Uterus (tissue), 4 donors: Measurements from ENCODE around the gene DIRAS1. TPM values are rescaled to one million over a fixed set of nuclear protein-coding genes. Genes with fewer than 3 reads are reported as not detected.

Experiments
- DNase-seq, 2 donors: peaks; one replicate each; pipeline ENCODE4 v3.0.0-alpha.2; 2019 to 2020
- H3K27ac ChIP-seq, 2 donors: fragments of 200-600 bp; sonication (generic); 1 replicate in 1 of 2; 2 replicates in 1 of 2; pipeline ENCODE4 v1.5.1; 2016 to 2018
- H3K27me3 ChIP-seq, 2 donors: fragments of 200-600 bp; sonication (generic); one replicate each; pipeline ENCODE4 v1.5.1; 2018 to 2019; ENCODE audit warnings: control low read depth in 1 of 2
- H3K36me3 ChIP-seq, 2 donors: fragments of 200-600 bp; sonication (generic); one replicate each; pipeline ENCODE4 v1.5.1; 2019; ENCODE audit warnings: control low read depth in 1 of 2
- H3K4me1 ChIP-seq, 2 donors: fragments of 200-600 bp; sonication (generic); one replicate each; pipeline ENCODE4 v1.5.1; 2018 to 2019; ENCODE audit warnings: control low read depth in 1 of 2
- H3K4me3 ChIP-seq, 2 donors: fragments of 200-600 bp; sonication (generic); 1 replicate in 1 of 2; 2 replicates in 1 of 2; pipeline ENCODE4 v1.5.1; 2018 to 2019; ENCODE audit warnings: mild to moderate bottlenecking in 1 of 2
- H3K9me3 ChIP-seq, 2 donors: fragments of 200-600 bp; sonication (generic); one replicate each; pipeline ENCODE4 v1.5.1; 2019; ENCODE audit warnings: control low read depth in 1 of 2
- POLR2A ChIP-seq, 2 donors: fragments of 450-650 bp; IDR thresholded peaks; one replicate each; pipeline ENCODE4 v1.6.1; 2016; ENCODE audit warnings: antibody characterized with exemption in 2 of 2, mild to moderate bottlenecking in 1 of 2, moderate library complexity in 1 of 2
- intact Hi-C: fragments of 100-400 bp; cut with DNase I; formaldehyde crosslinking; loops from one replicate; pipeline ENCODE4 v1.15.1; 2023; ENCODE audit warnings: low total_unique reads
- total RNA-seq, 4 donors: library from RNA; depleted of rRNA in 3 of 4; stranded (reverse); fragments of >200 nt in 3 of 4; gene quantifications; one replicate each; pipeline versions ENCODE4 v1.1.0 to v1.2.4, GENCODE V29; 2014 to 2023
- TF ChIP-seq, protein P1 (sequence below), 4 experiments: fragments of 200-600 bp in 2 of 4; fragments of 450-650 bp in 2 of 4; sonication (generic) in 2 of 4; IDR thresholded peaks; one replicate each; pipeline ENCODE4 v1.5.1; 2016 to 2019; ENCODE audit warnings: antibody characterized with exemption in 4 of 4, mild to moderate bottlenecking in 2 of 4, moderate library complexity in 1 of 4
- donor health status: DM: yes; HTN: yes; CAD: no.

The DIRAS1 gene
- total RNA-seq, 4 donors from 2014 or later: 1.0 to 34.1 (median 4.9) TPM

DNA sequence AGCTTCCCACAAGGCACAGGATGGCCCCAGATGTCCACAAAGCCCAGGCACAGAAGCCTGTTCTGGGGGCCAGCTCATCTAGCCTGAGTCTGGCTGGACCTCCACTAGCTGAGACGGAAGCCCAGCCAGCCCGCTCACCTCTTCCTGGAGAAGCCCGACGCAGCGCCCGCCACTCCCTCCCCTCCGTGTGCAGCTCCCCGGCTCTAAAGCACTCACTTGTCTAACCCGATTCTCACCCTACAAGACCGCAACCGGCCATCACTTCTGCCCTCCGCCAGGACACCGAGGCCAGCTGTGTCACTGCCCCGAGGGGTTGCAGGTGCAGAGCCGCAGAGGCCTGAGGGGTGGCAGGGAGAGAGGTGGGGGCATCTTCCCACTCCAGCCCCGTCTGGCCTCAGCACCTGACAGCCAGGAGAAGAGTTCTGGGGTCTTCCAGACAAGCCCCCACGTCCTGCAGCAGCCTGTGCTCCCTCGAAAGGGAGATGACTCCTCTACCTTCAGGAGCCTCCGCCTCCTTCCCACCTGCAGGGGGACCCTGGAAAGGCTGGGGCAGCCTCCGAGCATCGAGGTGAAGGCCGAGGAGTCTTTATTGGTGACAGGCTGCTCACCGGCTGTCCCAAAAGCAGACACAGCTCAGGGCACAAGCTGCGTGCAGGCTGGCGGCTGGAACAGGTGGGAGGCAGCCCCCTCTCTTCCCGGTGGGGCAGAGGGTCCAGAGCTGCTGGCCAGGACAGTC lies 5.9 kb upstream of the DIRAS1 start:
- intact Hi-C loops: no loop called here
- H3K4me3 ChIP-seq: no peak overlapping the region
- H3K27me3 ChIP-seq: peaks cover 0 to 8% of the 10 kb centered on the region in 2 donors
- no peaks in the 10 kb centered on the region for H3K9me3 ChIP-seq
- TF ChIP-seq POLR2A (IDR thresholded peaks at IDR 0.05): no peak
- TF ChIP-seq, protein P1, sequence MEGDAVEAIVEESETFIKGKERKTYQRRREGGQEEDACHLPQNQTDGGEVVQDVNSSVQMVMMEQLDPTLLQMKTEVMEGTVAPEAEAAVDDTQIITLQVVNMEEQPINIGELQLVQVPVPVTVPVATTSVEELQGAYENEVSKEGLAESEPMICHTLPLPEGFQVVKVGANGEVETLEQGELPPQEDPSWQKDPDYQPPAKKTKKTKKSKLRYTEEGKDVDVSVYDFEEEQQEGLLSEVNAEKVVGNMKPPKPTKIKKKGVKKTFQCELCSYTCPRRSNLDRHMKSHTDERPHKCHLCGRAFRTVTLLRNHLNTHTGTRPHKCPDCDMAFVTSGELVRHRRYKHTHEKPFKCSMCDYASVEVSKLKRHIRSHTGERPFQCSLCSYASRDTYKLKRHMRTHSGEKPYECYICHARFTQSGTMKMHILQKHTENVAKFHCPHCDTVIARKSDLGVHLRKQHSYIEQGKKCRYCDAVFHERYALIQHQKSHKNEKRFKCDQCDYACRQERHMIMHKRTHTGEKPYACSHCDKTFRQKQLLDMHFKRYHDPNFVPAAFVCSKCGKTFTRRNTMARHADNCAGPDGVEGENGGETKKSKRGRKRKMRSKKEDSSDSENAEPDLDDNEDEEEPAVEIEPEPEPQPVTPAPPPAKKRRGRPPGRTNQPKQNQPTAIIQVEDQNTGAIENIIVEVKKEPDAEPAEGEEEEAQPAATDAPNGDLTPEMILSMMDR (IDR thresholded peaks at IDR 0.05): no peak
- H3K36me3 ChIP-seq: no peaks in the 10 kb centered on the region
- DNase-seq: no peak
- no peak overlapping the region for H3K27ac ChIP-seq
- peaks cover 0 to 17% of the 10 kb centered on the region in 2 donors for H3K4me1 ChIP-seq

DNA sequence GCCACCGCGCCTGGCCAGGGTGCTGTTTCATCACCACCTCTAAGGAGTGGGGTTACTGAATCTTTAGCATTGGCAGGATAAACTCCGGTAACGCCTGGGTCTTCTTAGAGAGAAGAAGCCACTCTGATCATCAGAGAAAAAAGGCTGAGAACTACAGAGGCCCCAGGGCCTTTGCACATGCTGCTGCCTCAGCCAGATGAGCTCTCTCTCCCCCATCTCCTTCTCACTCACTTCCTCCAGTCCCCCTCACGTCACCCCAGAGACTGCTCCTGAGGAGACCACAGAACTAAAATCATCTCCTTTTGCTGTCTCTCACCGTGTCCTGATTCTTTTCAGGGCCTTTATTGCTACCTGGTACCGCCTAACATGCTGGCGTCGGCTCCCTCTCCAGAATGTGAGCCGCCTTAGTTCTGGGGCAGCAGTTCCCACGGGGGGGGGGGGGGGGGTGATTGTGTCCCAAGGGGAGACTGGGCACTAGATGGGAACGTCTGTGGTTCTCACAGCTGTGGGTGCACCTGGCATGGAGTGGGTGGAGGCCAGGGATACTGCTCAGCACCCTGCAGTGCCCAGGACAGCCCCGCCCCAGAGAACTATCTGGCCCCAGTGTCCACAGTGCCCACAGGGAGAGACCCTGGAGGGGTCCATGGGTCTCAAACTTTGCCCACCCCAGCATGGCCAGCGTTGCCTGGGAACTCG lies 5.1 kb upstream of the DIRAS1 start:
- Histone ChIP-seq H3K27me3 (peaks cover 0 to 8% of the 10 kb centered on the region in 2 donors), H3K4me1 (peaks cover 0 to 22% of the 10 kb centered on the region in 2 donors), H3K9me3 (no peaks in the 10 kb centered on the region), H3K27ac (no peak overlapping the region), H3K36me3 (no peaks in the 10 kb centered on the region), H3K4me3 (no peak overlapping the region)
- no peak for DNase-seq
- intact Hi-C loops: no loop called here
- TF ChIP-seq, protein P1 (IDR thresholded peaks at IDR 0.05): no peak
- no peak for TF ChIP-seq POLR2A (IDR thresholded peaks at IDR 0.05)

- no peak overlapping the region for H3K4me3 ChIP-seq
- intact Hi-C loops: no loop called here
- no peak for TF ChIP-seq POLR2A (IDR thresholded peaks at IDR 0.05)
- TF ChIP-seq, protein P1 (IDR thresholded peaks at IDR 0.05): no peak
- H3K36me3 ChIP-seq: no peaks in the 10 kb centered on the region
- no peak for DNase-seq
- H3K4me1 ChIP-seq: peaks cover 0 to 32% of the 10 kb centered on the region in 2 donors
- H3K27ac ChIP-seq: peak overlapping the region in 1 of 2 donors; percentile 88
- peaks cover 0 to 8% of the 10 kb centered on the region in 2 donors for H3K27me3 ChIP-seq
- H3K9me3 ChIP-seq: no peaks in the 10 kb centered on the region
Measured at GRCh38 chr19:2724148-2724557, 3.0 kb upstream of the DIRAS1 start.

DNA sequence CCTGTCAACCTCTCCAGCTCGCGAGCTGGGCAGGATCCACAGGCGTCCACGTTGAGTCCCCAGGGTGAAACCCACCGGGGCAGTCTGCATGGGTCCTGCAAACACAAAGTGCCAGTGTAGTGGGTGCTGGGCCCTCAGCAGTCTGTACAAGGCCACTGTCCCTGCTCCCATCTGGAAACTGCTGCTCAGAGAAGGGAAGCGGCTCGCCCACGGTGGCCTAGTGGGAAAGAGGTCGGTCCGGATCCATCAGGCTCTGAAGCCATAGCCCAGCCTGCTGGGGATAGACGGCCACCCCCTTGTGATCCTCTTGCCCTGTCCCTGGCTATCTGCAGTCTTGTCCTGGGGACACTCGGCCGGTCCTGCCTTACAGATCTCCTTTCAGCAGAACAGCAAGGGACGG lies 2.6 kb upstream of the DIRAS1 start:
- Histone ChIP-seq H3K4me1 (peaks cover 0 to 32% of the 10 kb centered on the region in 2 donors), H3K27me3 (peaks cover 0 to 8% of the 10 kb centered on the region in 2 donors), H3K27ac (peak overlapping the region; percentile 81 to 88), H3K4me3 (no peak overlapping the region), H3K9me3 (no peaks in the 10 kb centered on the region), H3K36me3 (no peaks in the 10 kb centered on the region)
- intact Hi-C loops: no loop called here
- DNase-seq: no peak
- TF ChIP-seq, protein P1 (IDR thresholded peaks at IDR 0.05): no peak
- no peak for TF ChIP-seq POLR2A (IDR thresholded peaks at IDR 0.05)

DNA sequence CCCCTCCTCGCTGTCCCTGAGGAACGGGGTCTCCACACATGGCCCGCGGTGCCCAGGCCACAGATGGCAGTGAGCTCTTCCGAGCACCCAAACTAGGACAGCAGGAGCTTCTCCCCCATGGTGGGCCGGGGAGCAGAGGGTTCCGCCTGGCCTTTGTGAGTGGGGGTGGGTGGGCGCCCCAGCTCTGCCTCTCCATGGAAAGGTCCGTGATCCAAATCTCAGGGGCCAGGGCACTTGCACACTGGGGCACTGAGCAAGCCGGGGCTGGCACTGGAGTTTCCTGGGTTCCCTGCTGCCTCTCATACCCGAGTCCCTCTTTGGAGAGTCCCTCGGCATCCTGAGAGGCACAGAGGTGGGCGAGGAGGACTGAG lies 2.2 kb upstream of the DIRAS1 start:
- H3K4me3 ChIP-seq: no peak overlapping the region
- TF ChIP-seq POLR2A (IDR thresholded peaks at IDR 0.05): no peak
- TF ChIP-seq, protein P1 (IDR thresholded peaks at IDR 0.05): no peak
- peaks cover 0 to 8% of the 10 kb centered on the region in 2 donors for H3K27me3 ChIP-seq
- DNase-seq: no peak
- intact Hi-C loops: no loop called here
- no peaks in the 10 kb centered on the region for H3K9me3 ChIP-seq
- peaks cover 0 to 32% of the 10 kb centered on the region in 2 donors for H3K4me1 ChIP-seq
- peak overlapping the region; percentile 81 to 88 for H3K27ac ChIP-seq
- no peaks in the 10 kb centered on the region for H3K36me3 ChIP-seq
